ENCODE data around the gene ATP8A1.

DNA sequence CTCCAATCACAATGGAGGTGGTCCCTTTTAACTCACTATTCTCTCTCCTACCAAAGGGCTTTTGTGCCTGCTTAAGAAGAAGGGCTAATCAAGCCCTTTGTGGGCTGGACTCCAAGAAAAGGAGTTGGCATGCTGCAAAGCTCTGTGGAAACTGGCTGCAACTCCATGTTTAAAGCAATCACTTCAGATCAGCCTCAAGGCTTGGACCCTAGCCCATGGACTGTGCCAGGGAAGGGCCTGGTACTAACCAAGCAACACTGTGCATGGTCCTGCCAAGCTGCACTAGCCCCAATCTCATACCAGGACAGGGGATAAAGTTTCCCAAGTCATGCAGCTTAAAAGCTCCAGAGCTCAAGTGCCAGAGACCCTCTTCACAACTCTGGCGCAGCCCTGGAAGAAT lies 86.7 kb downstream of the ATP8A1 start:
- no peak for TF ChIP-seq EGR1 (IDR thresholded peaks at IDR 0.05)
- TF ChIP-seq TAF1 (IDR thresholded peaks at IDR 0.05; ENCODE audit: low read depth), result no peak
- TF ChIP-seq TEAD4 (IDR thresholded peaks at IDR 0.05), result no peak
- TF ChIP-seq RAD21 (IDR thresholded peaks at IDR 0.05; ENCODE audit: low read depth), result no peak
